ENCODE measurements around the gene MYEOV. TPM values are rescaled to one million over a fixed set of nuclear protein-coding genes. Genes with fewer than 3 reads are reported as not detected.

Gene MYEOV
- total and polyA plus RNA-seq, 2 donors (not counting 1 experiment from before 2014, with no cell fraction given): 0.72 TPM; not detected in 1

- DNase-seq (no peak), ATAC-seq (ENCODE audit: low read depth) (no peak)
- intact Hi-C loops (cut with micrococcal nuclease): no loop called here
- H3K9me3 Mint-ChIP-seq (ENCODE audit: insufficient read depth): no peaks in the 10 kb centered on the region
- Histone ChIP-seq H3K79me2 (ENCODE audit: control insufficient read depth, insufficient read depth, low read length) (no peaks in the 10 kb centered on the region), H3K27ac (ENCODE audit: low read length in 2 of 2) (no peak overlapping the region), H2AFZ (ENCODE audit: insufficient read depth, low read depth, low read length, poor library complexity, severe bottlenecking) (no peak overlapping the region), H3K4me2 (replicated peaks; ENCODE audit: low read depth, low read length, poor library complexity, severe bottlenecking) (no peak overlapping the region), H3K9ac (ENCODE audit: low read length) (no peak overlapping the region), H3K9me3 (ENCODE audit: control extremely low read depth in 1 of 3, control insufficient read depth in 2 of 3, insufficient read depth in 1 of 3, low read length in 2 of 3) (peaks cover 0 to 11% (median 0%) of the 10 kb centered on the region in 3 donors), H3K4me3 (ENCODE audit: control extremely low read depth in 1 of 5, extremely low read depth in 1 of 5, insufficient read depth in 1 of 5, low read depth in 2 of 5, low read length in 4 of 5) (no peak overlapping the region), H3K36me3 (replicated peaks in 1 of 2; ENCODE audit: control extremely low read depth in 1 of 2, control insufficient read depth in 1 of 2, extremely low read depth in 1 of 2, insufficient read depth in 2 of 2, low read length in 1 of 2) (no peaks in the 10 kb centered on the region), H4K20me1 (ENCODE audit: control insufficient read depth, insufficient read depth, low read length, poor library complexity, severe bottlenecking) (no peaks in the 10 kb centered on the region), H3K4me1 (ENCODE audit: control insufficient read depth in 2 of 2, insufficient read depth in 2 of 2, low read length in 2 of 2) (peaks cover 12 to 14% of the 10 kb centered on the region in 2 donors), H3K27me3 (replicated peaks in 1 of 4; ENCODE audit: control extremely low read depth in 1 of 4, control insufficient read depth in 3 of 4, insufficient read depth in 4 of 4, low read length in 3 of 4) (no peaks in the 10 kb centered on the region)
- no peaks in the 10 kb centered on the region for H3K27me3 Mint-ChIP-seq
- H3K4me1 Mint-ChIP-seq: peaks cover 18% of the 10 kb centered on the region
- TF ChIP-seq EZH2 (IDR thresholded peaks at IDR 0.05; ENCODE audit: borderline replicate concordance, insufficient read depth, low read depth, low read length, poor library complexity, severe bottlenecking) (no peak), CTCF (IDR thresholded peaks at IDR 0.05) (no peak)
- no peak overlapping the region for H3K4me3 Mint-ChIP-seq
- ChIA-PET POLR2A (no interaction called here), CTCF (no interaction called here)
- no peak overlapping the region for H3K27ac Mint-ChIP-seq
- 95% methylated on average over 13 of the region's 15 CpGs for WGBS (ENCODE audit: insufficient coverage)
Measured at GRCh38 chr11:69335007-69335780, 41.2 kb downstream of the MYEOV start.

GRCh38 chr11:69335781-69336405 lies 41.9 kb downstream of the MYEOV start:
- Mint-ChIP-seq H3K9me3 (ENCODE audit: insufficient read depth) (no peaks in the 10 kb centered on the region), H3K4me3 (no peak overlapping the region), H3K4me1 (peaks cover 18% of the 10 kb centered on the region), H3K27ac (no peak overlapping the region), H3K27me3 (no peaks in the 10 kb centered on the region)
- POLR2A ChIA-PET: no interaction called here
- Histone ChIP-seq H3K27me3 (replicated peaks in 1 of 4; ENCODE audit: control extremely low read depth in 1 of 4, control insufficient read depth in 3 of 4, insufficient read depth in 4 of 4, low read length in 3 of 4) (no peaks in the 10 kb centered on the region), H3K9me3 (ENCODE audit: control extremely low read depth in 1 of 3, control insufficient read depth in 2 of 3, insufficient read depth in 1 of 3, low read length in 2 of 3) (peaks cover 0 to 18% (median 0%) of the 10 kb centered on the region in 3 donors), H4K20me1 (ENCODE audit: control insufficient read depth, insufficient read depth, low read length, poor library complexity, severe bottlenecking) (no peaks in the 10 kb centered on the region), H3K79me2 (ENCODE audit: control insufficient read depth, insufficient read depth, low read length) (no peaks in the 10 kb centered on the region), H2AFZ (ENCODE audit: insufficient read depth, low read depth, low read length, poor library complexity, severe bottlenecking) (no peak overlapping the region), H3K9ac (ENCODE audit: low read length) (no peak overlapping the region), H3K27ac (ENCODE audit: low read length in 2 of 2) (no peak overlapping the region), H3K4me2 (replicated peaks; ENCODE audit: low read depth, low read length, poor library complexity, severe bottlenecking) (no peak overlapping the region), H3K4me1 (ENCODE audit: control insufficient read depth in 2 of 2, insufficient read depth in 2 of 2, low read length in 2 of 2) (peaks cover 12 to 14% of the 10 kb centered on the region in 2 donors), H3K36me3 (replicated peaks in 1 of 2; ENCODE audit: control extremely low read depth in 1 of 2, control insufficient read depth in 1 of 2, extremely low read depth in 1 of 2, insufficient read depth in 2 of 2, low read length in 1 of 2) (no peaks in the 10 kb centered on the region), H3K4me3 (ENCODE audit: control extremely low read depth in 1 of 5, extremely low read depth in 1 of 5, insufficient read depth in 1 of 5, low read depth in 2 of 5, low read length in 4 of 5) (no peak overlapping the region)
- DNase-seq (no peak), ATAC-seq (ENCODE audit: low read depth) (no peak)
- WGBS (ENCODE audit: insufficient coverage): 87% methylated on average over 10 of the region's 12 CpGs
- TF ChIP-seq CTCF (IDR thresholded peaks at IDR 0.05): no peak
- no peak for TF ChIP-seq EZH2 (IDR thresholded peaks at IDR 0.05; ENCODE audit: borderline replicate concordance, insufficient read depth, low read depth, low read length, poor library complexity, severe bottlenecking)
- CTCF ChIA-PET: no interaction called here
- intact Hi-C loops (cut with micrococcal nuclease): no loop called here
